WTC11 (cell line): ENCODE data around the gene CD40.

Source experiments
- ATF2 ChIP-seq: sonication (generic); formaldehyde crosslinking; IDR thresholded peaks from 2 replicates; pipeline ENCODE4 v1.8.1; 2022; ENCODE audit warnings: low read depth, missing genetic modification reagents, borderline replicate concordance
- CTCF ChIP-seq: fragments of 200-600 bp; IDR thresholded peaks from 2 replicates; pipeline ENCODE4 v1.8.0; 2022; ENCODE audit warnings: antibody characterized with exemption
- IRF2 ChIP-seq: sonication (generic); formaldehyde crosslinking; IDR thresholded peaks from 2 replicates; pipeline ENCODE4 v1.8.0; 2022; ENCODE audit warnings: low read depth, missing genetic modification reagents, borderline replicate concordance
- RELA ChIP-seq: sonication (generic); formaldehyde crosslinking; IDR thresholded peaks from 2 replicates; pipeline ENCODE4 v1.8.1; 2022; ENCODE audit warnings: missing genetic modification reagents, mild to moderate bottlenecking, borderline replicate concordance
- TP53 ChIP-seq: sonication (generic); formaldehyde crosslinking; IDR thresholded peaks from 2 replicates; pipeline ENCODE4 v1.8.1; 2023; ENCODE audit warnings: mild to moderate bottlenecking, missing genetic modification reagents
- ZNF425 ChIP-seq: fragments of 250-450 bp; sonication (Bioruptor Pico); conservative IDR thresholded peaks from 2 replicates; pipeline ENCODE4 v1.9.0; 2021; ENCODE audit warnings: mild to moderate bottlenecking
- TF ChIP-seq, protein P1 (sequence below): sonication (generic); formaldehyde crosslinking; IDR thresholded peaks from 2 replicates; pipeline ENCODE4 v1.8.0; 2023; ENCODE audit warnings: missing genetic modification reagents, mild to moderate bottlenecking, borderline replicate concordance
- TF ChIP-seq, protein P2 (sequence below): sonication (generic); formaldehyde crosslinking; IDR thresholded peaks from 2 replicates; pipeline ENCODE4 v1.8.0; 2022; ENCODE audit warnings: mild to moderate bottlenecking, missing genetic modification reagents
- TF ChIP-seq, protein P3 (sequence below): sonication (generic); formaldehyde crosslinking; conservative IDR thresholded peaks from 2 replicates; pipeline ENCODE4 v1.8.1; 2022; ENCODE audit warnings: mild to moderate bottlenecking, missing genetic modification reagents
- TF ChIP-seq, protein P4 (sequence below): sonication (generic); formaldehyde crosslinking; IDR thresholded peaks from 2 replicates; pipeline ENCODE4 v1.8.1; 2023; ENCODE audit warnings: mild to moderate bottlenecking, moderate library complexity, missing genetic modification reagents

DNA sequence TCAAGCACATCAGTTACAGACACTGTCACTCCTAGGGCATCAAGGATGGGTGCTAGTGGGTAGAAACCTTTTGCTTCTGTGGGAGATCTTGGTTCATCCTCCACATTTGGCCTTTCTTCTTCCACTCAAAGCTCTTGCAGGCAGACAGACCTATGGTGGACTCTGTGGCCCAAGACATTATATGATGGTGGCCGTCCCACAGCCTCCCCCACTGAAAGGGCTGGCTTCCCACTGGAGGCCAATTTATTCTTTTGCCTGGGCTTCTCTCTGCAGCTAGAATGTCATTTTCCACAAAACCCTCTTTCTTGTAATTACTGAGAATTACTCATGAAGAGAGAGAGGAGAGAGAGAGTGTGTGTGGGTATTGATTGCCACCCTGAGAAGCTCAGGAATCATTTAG is 43.8 kb downstream of the CD40 start:
- TF ChIP-seq ZNF425 (no peak), IRF2 (no peak), CTCF (no peak), RELA (CRISPR knock-in tag) (no peak), ATF2 (CRISPR knock-in tag) (no peak), TP53 (CRISPR knock-in tag) (no peak)
- TF ChIP-seq, protein P1, sequence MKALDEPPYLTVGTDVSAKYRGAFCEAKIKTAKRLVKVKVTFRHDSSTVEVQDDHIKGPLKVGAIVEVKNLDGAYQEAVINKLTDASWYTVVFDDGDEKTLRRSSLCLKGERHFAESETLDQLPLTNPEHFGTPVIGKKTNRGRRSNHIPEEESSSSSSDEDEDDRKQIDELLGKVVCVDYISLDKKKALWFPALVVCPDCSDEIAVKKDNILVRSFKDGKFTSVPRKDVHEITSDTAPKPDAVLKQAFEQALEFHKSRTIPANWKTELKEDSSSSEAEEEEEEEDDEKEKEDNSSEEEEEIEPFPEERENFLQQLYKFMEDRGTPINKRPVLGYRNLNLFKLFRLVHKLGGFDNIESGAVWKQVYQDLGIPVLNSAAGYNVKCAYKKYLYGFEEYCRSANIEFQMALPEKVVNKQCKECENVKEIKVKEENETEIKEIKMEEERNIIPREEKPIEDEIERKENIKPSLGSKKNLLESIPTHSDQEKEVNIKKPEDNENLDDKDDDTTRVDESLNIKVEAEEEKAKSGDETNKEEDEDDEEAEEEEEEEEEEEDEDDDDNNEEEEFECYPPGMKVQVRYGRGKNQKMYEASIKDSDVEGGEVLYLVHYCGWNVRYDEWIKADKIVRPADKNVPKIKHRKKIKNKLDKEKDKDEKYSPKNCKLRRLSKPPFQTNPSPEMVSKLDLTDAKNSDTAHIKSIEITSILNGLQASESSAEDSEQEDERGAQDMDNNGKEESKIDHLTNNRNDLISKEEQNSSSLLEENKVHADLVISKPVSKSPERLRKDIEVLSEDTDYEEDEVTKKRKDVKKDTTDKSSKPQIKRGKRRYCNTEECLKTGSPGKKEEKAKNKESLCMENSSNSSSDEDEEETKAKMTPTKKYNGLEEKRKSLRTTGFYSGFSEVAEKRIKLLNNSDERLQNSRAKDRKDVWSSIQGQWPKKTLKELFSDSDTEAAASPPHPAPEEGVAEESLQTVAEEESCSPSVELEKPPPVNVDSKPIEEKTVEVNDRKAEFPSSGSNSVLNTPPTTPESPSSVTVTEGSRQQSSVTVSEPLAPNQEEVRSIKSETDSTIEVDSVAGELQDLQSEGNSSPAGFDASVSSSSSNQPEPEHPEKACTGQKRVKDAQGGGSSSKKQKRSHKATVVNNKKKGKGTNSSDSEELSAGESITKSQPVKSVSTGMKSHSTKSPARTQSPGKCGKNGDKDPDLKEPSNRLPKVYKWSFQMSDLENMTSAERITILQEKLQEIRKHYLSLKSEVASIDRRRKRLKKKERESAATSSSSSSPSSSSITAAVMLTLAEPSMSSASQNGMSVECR = no peak
- TF ChIP-seq, protein P2, sequence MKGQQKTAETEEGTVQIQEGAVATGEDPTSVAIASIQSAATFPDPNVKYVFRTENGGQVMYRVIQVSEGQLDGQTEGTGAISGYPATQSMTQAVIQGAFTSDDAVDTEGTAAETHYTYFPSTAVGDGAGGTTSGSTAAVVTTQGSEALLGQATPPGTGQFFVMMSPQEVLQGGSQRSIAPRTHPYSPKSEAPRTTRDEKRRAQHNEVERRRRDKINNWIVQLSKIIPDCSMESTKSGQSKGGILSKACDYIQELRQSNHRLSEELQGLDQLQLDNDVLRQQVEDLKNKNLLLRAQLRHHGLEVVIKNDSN (CRISPR knock-in tag) = no peak
- TF ChIP-seq, protein P3, sequence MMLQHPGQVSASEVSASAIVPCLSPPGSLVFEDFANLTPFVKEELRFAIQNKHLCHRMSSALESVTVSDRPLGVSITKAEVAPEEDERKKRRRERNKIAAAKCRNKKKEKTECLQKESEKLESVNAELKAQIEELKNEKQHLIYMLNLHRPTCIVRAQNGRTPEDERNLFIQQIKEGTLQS = no peak
- TF ChIP-seq, protein P4, sequence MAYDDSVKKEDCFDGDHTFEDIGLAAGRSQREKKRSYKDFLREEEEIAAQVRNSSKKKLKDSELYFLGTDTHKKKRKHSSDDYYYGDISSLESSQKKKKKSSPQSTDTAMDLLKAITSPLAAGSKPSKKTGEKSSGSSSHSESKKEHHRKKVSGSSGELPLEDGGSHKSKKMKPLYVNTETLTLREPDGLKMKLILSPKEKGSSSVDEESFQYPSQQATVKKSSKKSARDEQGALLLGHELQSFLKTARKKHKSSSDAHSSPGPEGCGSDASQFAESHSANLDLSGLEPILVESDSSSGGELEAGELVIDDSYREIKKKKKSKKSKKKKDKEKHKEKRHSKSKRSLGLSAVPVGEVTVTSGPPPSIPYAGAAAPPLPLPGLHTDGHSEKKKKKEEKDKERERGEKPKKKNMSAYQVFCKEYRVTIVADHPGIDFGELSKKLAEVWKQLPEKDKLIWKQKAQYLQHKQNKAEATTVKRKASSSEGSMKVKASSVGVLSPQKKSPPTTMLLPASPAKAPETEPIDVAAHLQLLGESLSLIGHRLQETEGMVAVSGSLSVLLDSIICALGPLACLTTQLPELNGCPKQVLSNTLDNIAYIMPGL (CRISPR knock-in tag) = no peak
